ENCODE data around the gene RAB9B. TPM values are rescaled to one million over a fixed set of nuclear protein-coding genes. Genes with fewer than 3 reads are reported as not detected.

RAB9B gene
- polyA plus RNA-seq, 1 of the 3 experiments (the other 2 are of a cell fraction), result 0.64 TPM

- H3K36me3 ChIP-seq (replicated peaks in 1 of 2; ENCODE audit: control insufficient read depth in 1 of 2, insufficient read depth in 2 of 2, low read length in 1 of 2), result no peaks in the 10 kb centered on the region
- H3K9me2 ChIP-seq, result no peaks in the 10 kb centered on the region
- no peak overlapping the region for H3K4me3 ChIP-seq (ENCODE audit: low read depth in 2 of 2, low read length in 1 of 2)
- no peaks in the 10 kb centered on the region for H4K20me1 ChIP-seq (ENCODE audit: insufficient read depth)
- no peak overlapping the region for H2AFZ ChIP-seq (ENCODE audit: low read depth)
- no peaks in the 10 kb centered on the region for H3K9me3 ChIP-seq
- H3K79me2 ChIP-seq (ENCODE audit: insufficient read depth), result no peaks in the 10 kb centered on the region
- 56% methylated on average over 1 of the region's 1 CpG for WGBS (ENCODE audit: low lambda C conversion rate)
- peaks cover 8% of the 10 kb centered on the region for H3F3A ChIP-seq (replicated peaks; ENCODE audit: insufficient read depth)
- H3K9ac ChIP-seq, result no peak overlapping the region
- CTCF ChIA-PET, result interaction anchor here (0.7 to 1.0 kb wide), 2 partner anchors 9 to 19 kb away, joined by 3 read pairs; no protein-coding TSS in a partner anchor
- H3K4me1 ChIP-seq (ENCODE audit: control insufficient read depth in 1 of 2, insufficient read depth in 2 of 2, low read depth in 1 of 2, low read length in 1 of 2), result peaks cover 0 to 1% of the 10 kb centered on the region in 2 experiments; a peak in 1 of 4 replicates
- TF ChIP-seq, protein P1, sequence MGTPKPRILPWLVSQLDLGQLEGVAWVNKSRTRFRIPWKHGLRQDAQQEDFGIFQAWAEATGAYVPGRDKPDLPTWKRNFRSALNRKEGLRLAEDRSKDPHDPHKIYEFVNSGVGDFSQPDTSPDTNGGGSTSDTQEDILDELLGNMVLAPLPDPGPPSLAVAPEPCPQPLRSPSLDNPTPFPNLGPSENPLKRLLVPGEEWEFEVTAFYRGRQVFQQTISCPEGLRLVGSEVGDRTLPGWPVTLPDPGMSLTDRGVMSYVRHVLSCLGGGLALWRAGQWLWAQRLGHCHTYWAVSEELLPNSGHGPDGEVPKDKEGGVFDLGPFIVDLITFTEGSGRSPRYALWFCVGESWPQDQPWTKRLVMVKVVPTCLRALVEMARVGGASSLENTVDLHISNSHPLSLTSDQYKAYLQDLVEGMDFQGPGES (IDR thresholded peaks at IDR 0.05; ENCODE audit: low read depth, low read length), result no peak
- TF ChIP-seq GABPA (IDR thresholded peaks at IDR 0.05; ENCODE audit: low read depth), result no peak
- TF ChIP-seq TAF1 (IDR thresholded peaks at IDR 0.05; ENCODE audit: borderline replicate concordance, low read depth, low read length), result no peak
- no peak for TF ChIP-seq RFX5 (IDR thresholded peaks at IDR 0.05; ENCODE audit: low read length)
- no peak for TF ChIP-seq SIN3A (IDR thresholded peaks at IDR 0.05; ENCODE audit: borderline replicate concordance, low read depth, low read length)
- TF ChIP-seq RCOR1 (IDR thresholded peaks at IDR 0.05; ENCODE audit: low read length), result no peak
- TF ChIP-seq USF2 (IDR thresholded peaks at IDR 0.05; ENCODE audit: borderline replicate concordance, low read depth, low read length), result no peak
- no peak for TF ChIP-seq GATA2 (CRISPR knock-in tag; IDR thresholded peaks at IDR 0.05)
- TF ChIP-seq, protein P2, sequence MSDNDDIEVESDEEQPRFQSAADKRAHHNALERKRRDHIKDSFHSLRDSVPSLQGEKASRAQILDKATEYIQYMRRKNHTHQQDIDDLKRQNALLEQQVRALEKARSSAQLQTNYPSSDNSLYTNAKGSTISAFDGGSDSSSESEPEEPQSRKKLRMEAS (IDR thresholded peaks at IDR 0.05; ENCODE audit: low read depth), result no peak
- no peak for TF ChIP-seq ZBTB33 (IDR thresholded peaks at IDR 0.05; ENCODE audit: borderline replicate concordance, low read depth)
- TF ChIP-seq CHD2 (IDR thresholded peaks at IDR 0.05; ENCODE audit: low read length, partially characterized antibody), result no peak
- no peak for TF ChIP-seq FOXJ3 (CRISPR knock-in tag; IDR thresholded peaks at IDR 0.05)
- no peak for TF ChIP-seq POLR2AphosphoS5 (IDR thresholded peaks at IDR 0.05; ENCODE audit: low read depth, low read length)
- TF ChIP-seq PBX3 (IDR thresholded peaks at IDR 0.05), result no peak
- no peak for TF ChIP-seq SMC3 (IDR thresholded peaks at IDR 0.05; ENCODE audit: low read depth, low read length)
- TF ChIP-seq JUND (IDR thresholded peaks at IDR 0.05), result no peak
- no peak for TF ChIP-seq FOSL2 (IDR thresholded peaks at IDR 0.05; ENCODE audit: borderline replicate concordance, low read depth)
- H3K27me3 ChIP-seq (ENCODE audit: insufficient read depth), result no peaks in the 10 kb centered on the region
- H3K27ac ChIP-seq (ENCODE audit: low read depth in 2 of 2, low read length in 1 of 2), result no peak overlapping the region
- no peak overlapping the region for H3K4me2 ChIP-seq
- DNase-seq, result no peak
- POLR2A ChIA-PET, result no interaction called here
Observed at GRCh38 chrX:103825881-103826280, 6.2 kb downstream of the RAB9B start.
